GM19025 (cell line): Measurements from ENCODE around the gene TTN.

ENCODE experiments used
- ATAC-seq: cut with Tn5 transposase; IDR thresholded peaks from one replicate; pipeline ENCODE4 v1.9.1; 2021; ENCODE audit warnings: mild to moderate bottlenecking, low read depth, moderate library complexity; ENCODE audit not compliant: unreplicated experiment

Gene TTN

DNA sequence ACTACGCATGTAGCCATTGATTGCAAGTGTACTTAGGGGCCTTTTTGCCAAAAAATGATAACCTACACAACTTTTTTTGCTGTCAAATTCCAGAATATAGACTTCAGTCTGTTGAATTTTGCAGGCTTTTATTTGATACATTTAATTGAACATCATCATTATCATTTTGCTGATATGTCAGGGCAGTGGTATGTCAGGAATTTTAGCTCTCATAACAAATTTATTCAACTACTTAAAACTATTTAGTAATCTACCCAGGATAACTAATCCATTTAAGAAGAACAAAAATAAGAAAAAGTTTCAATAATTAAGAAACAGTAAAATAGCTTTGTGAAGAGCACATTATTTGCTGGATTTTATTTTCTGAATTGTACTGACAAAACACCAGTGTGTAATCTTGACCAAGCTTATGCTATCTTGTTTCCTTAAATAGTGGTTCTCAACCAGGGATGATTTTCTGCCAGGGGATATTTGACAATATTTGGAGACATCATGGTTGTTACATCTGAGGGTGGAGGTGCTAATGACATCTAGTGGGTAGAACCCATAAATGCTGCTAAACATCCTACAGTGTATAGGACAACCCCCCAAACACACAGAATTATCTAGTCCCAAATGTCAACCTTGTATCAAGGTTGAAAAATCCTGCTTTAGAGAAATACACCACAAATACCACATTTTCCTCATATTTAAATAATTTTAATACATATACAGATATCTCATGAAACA lies 12.1 kb upstream of the TTN start:
- no peak for ATAC-seq

DNA sequence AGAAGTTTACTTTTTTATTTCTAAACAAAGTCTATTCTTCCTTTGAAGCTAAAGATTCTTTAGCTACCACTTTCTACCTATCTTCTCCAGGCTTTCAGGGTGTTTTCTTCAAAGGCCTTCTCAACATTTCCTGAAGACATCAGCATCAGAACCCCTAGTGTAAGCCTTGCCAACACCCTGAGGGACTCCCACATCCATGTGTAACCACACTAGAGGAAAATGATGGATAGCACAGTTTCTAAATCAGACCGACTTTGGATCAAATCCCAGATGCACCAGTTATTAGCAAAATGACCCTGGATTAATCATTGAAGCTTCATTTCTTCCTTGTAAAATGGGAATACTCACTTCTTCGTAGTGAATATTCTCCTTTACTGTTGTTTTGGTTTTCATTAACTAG lies 4.7 kb upstream of the TTN start:
- no peak for ATAC-seq

DNA sequence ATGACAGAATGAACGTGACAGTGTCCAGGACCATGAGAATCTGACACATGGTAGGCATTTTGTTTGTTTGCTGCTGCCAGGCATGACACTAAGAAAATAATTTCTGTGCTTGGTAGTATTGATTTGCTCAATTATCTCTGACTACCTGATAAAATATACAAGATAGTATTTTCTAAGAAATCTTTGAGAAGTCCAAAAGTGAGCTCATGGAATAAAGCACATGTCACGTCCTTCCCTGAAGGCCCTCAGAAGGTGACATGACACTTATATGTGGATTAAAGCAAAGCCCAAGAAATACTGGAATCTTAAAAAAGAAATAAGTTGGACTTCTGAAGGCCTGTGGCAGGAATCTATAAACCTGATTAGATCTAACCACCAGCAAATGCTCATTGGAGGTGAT lies 3.8 kb upstream of the TTN start:
- ATAC-seq: no peak

DNA sequence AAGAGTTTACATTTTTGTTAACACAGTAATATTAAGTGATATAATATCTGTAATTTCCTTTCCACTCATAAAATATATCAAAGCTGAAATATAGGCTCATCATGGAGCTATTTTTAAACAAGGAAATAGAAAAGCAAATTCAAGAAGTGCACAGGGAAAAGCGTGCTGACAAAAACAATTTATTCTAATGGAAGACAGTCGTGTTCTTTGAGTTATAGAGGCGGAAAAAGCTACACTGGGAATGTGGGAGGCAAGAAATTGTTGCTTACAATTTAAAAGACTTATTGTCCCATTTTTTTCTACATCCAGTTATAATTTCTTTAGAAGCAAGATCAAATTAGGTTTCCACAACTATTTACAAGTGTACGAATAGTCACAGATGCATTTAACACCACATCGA lies 3.2 kb upstream of the TTN start:
- no peak for ATAC-seq

DNA sequence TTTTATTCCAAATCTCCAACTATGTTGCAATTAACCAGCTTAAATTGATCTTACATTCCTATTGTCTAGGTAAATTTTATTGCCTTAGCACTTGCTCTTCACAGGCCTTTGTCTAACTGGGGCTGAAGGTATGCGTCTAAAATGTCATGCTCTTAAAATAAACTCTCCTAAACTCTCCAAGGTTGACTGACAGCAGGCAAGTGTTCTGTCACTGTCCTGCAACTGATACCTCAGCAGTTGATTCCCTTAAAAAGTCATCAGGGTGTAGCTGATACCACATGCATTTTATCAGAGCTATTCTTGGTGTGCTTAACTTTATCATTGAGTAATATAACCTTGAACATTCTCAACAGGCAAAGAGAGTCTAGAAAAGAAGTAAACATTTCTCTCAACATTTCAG lies 680 bp downstream of the TTN start:
- no peak for ATAC-seq

DNA sequence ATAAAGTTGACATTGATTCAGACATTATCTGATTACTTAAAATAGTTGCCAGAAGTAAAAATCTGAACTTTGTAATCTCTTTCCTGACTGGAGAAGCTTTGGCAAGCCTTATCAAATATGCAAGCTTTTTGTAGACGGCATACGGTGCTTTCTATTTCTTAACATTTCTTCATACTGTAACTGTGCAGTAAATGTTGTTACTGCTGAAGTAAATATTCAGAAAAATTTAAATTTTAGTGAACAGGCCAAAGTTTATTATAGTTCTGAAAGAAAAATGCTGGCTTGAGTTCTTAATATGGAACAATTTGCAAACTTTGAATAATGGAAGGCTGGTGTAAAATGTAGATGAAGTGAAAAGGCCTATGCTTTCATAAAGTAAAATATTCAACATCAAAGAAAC lies 1.8 kb downstream of the TTN start:
- ATAC-seq: no peak

DNA sequence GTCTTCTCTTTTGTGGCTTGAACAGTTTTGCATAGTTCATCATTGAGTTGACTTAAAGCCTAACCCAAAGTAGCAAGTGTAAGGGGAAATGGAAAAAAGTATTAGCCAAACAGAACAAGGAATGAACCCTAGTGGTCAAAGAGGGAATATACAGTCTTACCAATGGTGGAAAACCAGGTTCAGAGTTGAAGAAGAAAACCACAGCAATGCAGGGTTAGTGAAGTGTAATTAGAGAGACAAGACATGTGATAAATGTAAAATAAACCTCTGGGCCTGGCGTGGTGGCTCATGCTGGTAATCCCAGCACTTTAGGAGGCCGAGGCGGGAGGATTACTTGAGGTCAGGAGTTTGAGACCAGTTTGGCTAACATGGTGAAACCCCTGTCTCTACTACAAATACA lies 2.4 kb downstream of the TTN start:
- no peak for ATAC-seq

DNA sequence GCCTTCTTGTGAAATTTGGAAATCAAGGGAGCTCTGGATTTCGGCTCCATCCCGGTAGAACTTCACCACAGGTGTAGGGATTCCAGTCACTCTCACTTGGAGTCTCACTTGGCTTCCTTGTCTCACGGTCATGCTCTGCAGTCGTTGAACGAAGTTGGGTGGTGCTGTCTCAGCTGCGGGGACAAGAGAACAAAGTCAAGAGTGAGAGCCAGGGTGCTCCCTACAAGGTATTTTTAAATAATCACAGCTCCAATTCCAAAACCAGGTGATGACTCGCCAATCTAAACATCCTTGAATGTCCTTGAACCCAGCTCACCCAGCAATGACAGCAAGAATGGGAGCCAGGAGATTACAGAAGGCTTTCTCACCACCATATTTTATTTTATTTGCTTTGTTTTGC lies 6.7 kb downstream of the TTN start:
- no peak for ATAC-seq

DNA sequence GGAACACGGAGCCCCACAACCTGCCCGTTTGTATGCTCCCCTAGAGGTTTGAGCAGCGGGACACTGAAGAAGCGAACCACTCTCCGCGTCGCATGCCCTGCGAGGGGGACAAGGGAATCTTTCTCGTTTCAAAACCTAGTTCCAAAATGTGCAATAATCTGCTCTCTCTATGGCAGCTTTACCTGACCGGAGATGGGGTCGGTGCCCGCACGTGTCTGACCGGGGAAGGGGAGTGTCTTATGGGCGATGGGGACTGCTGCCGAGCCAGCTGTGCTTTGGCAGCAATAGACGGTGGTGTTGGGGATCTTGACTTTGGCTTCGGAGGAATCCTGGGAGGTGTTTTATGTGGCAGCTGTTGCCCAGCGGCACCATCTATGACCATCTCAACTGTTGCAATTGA lies 7.9 kb downstream of the TTN start:
- no peak for ATAC-seq

DNA sequence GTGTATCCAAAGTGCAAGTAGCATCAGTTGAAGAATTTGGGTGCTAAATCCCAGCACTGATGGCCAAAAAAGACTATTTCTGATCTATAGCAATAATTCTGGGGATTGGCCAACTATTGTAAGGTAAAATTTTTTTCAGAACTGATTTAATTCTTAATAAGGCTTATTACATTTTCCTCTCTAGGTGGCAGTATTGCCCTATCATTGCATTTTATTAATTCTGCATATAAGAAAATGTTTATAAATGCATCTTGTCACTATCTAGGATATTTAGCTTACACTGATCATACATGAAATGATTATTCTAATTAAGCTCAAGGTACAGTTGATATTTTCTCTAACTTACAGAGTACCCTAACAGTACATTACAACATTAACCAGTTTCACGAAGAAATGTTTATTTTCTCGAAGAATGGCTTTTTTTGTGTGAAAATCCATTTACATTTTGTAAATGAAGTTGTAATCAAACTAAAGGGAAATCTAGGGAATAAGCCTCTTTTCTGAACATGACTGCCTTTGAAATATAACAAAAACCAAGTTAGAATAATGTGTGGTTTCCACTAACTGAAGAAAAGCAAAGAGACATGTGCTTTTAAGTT lies 11.0 kb downstream of the TTN start:
- no peak for ATAC-seq

DNA sequence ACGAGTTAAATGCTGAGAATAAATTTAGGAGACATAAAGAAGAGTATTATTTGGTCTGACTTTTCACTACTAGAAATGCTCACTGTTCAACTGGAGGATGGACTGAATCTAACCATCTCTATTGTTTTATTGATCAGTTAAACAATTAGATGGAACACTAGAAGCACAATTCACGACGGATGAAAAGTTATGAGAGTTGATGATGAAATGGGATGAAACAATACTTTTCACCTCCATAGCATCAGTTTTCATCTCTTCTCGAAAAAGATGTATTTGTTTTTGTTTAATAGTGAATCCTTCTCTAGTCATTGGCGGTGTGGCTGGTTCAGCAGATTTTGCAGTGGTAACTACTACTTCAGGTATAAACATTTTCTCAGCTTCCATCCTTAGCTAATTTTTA lies 19.3 kb downstream of the TTN start:
- no peak for ATAC-seq

DNA sequence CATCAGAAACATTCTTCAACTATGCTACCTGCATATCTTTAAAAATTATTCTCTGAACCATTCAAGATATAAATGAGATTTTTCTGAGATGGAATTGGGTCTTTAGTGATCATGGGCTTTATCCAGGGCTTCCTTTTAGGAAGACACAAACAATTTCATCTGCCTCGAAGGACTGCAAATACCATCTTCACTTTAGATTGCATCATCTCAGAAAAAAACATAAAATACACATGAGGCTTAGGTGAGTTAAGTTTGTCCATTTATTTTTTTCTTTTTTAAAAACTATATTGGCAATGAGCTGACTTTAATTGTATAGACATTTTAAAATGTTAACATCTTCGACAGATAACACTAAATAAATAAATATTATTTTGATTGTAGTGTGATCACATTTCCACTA lies 20.1 kb downstream of the TTN start:
- ATAC-seq: no peak

DNA sequence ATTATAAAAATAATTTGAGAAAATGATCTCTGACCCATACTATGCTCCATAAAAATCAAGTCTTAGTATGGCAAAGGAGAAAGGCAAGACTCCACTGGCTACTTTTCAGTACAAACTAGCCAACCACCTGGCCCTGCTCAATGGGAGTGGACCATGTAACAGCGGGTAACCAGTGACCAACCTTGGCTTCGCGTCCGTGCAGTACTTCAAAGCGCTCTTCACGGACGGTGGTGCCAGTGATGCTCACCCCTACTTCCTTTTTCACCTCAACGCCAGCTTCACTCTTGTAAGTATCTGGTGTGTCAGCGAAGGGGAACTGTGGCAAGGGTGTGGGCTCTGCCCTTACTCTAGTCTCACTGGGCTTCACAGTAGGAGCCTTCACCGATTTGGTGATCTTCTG lies 23.3 kb downstream of the TTN start:
- ATAC-seq: no peak

DNA sequence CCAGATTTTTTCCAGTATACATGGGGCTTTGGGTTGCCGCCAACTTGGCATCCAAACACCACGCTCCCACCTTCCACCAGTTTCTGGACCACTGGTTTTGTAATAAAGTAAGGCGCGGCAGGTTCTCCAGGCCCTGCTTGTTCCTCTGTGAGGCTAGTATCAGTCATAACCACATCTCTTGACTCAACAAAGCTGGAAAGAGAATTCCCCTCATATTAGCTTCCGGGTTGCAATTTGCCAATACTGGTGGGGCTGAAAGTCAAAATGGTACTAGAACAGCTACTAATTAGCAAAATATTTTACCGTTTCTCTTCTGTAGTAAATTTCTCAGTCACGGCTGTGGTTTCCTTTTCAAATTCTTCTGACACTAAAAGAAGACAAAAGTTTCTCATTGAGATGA lies 25.0 kb downstream of the TTN start:
- ATAC-seq: peak; percentile 86

DNA sequence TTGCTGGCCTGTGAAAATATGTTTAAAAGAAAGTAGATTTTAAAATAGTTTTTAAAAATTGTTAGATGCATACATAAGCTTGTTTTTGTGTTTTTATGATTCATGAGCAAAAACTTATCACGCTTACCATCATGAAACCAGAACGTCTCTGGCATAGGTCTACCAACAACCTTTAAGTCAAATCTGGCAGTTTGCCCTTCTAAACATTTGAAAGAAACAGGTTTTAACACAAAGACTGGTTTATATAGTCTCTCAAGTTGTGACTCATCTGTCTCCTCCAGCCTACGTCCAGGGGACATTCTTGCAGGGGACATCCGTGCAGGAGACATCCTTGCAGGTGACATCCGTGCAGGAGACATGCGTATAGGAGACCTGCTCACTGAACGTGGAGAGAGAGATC lies 29.6 kb downstream of the TTN start:
- no peak for ATAC-seq

DNA sequence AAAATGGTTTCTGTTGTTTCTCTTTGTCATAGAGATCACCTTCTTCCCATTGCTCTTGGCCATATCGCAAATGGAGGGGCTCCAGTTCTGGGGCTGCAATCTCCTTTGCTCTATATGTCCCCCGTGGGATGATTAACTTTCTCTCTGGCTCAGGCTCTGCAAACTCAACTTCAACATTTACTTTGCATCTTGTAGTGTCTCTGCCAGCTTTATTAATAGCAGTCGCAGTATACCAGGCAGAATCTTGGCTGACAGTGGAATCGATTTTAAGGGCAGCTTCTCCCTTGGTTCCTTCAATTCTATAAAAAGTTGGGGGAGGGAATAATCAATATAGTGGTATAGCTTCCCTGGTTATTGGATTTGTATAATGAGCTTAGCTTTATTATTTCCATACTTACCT lies 30.5 kb downstream of the TTN start:
- ATAC-seq: no peak

DNA sequence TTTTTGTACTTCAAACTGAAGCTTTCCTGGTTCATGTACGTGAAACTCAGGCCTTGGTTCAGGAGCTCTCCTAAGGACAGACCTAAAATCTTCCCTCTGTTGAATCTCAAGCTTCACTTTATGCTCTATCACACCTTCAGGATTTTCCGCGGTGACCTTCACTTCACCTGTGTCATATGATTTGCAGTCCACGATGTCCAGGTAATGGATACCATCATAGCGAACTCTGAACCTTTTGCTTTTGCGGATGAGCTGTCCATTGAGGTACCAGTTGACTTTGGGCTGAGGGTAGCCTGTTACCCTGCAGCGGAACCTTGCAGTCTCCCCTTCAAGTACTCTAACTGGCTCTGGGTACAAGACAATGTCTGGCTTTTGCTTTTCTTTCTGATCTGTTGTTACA lies 31.2 kb downstream of the TTN start:
- no peak for ATAC-seq

DNA sequence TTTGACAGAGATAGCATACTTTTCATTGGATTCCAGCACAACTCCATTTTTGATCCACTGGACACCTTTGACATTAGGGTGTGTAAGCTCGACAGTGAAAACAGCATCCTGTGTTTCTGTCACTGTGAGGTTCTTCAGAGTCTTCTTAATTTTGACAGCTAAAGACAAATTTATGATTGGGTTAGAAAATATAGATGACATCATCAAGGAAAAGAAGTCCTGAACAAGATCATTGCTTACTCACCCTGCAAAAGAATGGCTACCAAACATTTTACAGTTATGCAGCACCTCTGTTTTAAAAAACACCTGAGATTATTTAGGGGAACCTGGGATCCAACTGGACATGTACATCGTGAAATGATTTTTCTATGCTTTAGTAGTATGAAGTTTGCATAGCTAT lies 36.7 kb downstream of the TTN start:
- no peak for ATAC-seq

DNA sequence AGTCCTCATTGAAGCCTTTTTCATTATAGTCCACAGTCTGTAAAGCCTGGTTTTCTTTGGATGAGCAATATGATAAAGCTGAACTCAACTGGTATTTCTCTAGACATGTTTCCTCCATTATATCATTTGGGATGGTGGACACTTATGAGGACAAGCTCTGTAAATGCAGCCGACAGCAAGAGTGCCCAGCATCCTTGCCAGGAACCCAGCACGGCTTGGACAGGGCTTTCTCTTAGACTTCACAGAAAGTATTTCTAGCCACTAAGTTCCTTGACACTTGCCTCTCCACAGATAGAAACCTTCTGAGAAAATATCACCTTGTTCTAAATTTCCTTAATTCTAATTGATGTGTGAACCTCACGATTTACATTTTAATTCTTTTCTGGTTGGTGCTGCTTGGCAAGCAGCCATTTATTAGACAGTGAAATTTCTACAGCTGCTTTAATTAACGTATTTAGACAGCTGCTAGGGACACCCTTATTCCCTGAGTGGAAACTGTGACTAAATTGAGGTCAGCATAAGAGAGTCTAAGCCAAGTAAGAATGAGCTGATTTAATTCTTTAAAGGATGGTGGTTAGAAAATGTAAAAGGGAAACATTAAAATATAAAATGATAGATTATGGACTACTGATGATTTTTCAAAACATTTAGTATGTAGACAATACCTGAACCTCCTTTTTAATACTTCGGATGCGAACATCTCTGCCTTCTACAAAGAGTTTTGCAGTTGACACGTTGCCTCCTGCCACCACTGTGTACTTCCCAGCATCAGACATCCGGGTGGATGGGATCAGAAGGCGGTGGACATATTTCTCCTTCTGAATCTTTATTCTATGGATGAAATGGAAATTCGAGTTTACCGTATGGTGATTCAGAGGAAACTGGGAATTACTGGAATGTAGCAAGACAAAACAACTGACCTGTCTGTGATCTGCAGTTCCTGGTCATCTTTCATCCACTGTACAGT lies 39.8 kb downstream of the TTN start:
- no peak for ATAC-seq

DNA sequence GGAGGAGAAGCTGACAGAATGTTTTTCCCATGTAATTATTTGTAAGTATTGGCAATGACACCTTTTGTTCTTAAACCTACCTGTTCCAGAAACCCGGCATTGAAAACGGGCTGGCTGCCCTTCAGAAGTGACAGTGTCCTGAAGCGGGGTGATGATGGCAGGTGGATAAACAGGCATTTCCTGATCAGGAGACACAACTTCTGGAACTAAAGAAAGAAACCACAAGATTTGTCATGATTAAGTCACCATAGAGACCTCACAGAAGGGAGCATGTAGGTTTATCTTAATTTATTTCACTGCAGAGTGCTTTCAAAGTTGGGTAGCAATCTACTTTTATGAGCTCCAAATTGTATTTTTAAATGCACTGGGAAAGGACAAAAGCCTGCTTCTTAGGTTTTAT lies 43.1 kb downstream of the TTN start:
- ATAC-seq: no peak

DNA sequence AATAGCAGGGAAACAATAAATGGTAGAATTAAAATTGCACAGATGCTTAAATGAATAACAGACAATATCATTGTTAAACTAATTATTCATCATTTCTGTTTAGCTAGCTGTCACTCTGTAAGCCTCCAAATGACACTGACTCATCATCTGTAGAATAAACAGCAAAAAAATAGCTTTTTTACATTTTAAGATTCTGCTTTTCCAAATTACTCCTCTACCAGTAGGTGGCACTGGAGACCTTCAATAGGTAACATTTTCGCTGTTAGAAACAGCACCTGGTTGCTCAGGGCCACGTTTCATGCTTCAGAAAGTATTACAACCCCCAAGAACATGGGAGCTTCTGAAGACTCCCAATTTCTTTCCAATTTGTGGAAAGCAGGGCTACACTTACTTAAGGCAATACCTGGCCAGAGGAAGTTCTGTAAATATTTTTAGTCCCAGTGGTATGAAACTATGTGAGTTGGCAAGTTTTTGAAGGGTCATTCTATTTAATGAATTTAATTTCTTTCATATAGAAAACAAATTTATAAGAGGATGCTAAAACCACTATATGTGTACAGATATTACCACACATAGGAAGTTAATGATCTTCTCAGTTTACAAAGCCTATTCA lies 45.4 kb downstream of the TTN start:
- ATAC-seq: no peak
